Keratinocyte (primary cell): Measurements from ENCODE around the gene DEDD2. TPM values are rescaled to one million over a fixed set of nuclear protein-coding genes. Genes with fewer than 3 reads are reported as not detected.

Experiments
- DNase-seq: peaks from one replicate; pipeline ENCODE4 v3.0.0-alpha.2; 2011; ENCODE audit warnings: low read depth, missing footprints, low spot score
- FAIRE-seq: peaks from 2 replicates; lab custom pipeline; 2011; peaks lifted over from hg19 to GRCh38; lab: Jason Lieb, UNC
- H2AFZ ChIP-seq: 2 replicates; pipeline ENCODE4 v1.6.0; 2012; ENCODE audit warnings: low read length, control low read depth, inconsistent platforms; ENCODE audit not compliant: control insufficient read depth
- H3K27ac ChIP-seq: 2 replicates; pipeline ENCODE4 v1.5.1; 2011; ENCODE audit warnings: low read length; ENCODE audit not compliant: control insufficient read depth, insufficient read depth
- H3K27me3 ChIP-seq: 3 replicates; pipeline ENCODE4 v1.6.0; 2011; ENCODE audit warnings: low read length; ENCODE audit not compliant: control insufficient read depth, insufficient read depth; ENCODE audit errors: extremely low read depth
- H3K36me3 ChIP-seq, 2 experiments: 2 replicates in 1 of 2; 3 replicates in 1 of 2; pipeline ENCODE4 v1.5.1; 2011; ENCODE audit warnings: low read length in 2 of 2, mild to moderate bottlenecking in 1 of 2; ENCODE audit not compliant: control insufficient read depth in 2 of 2, insufficient read depth in 2 of 2; ENCODE audit errors: extremely low read depth in 1 of 2
- H3K4me1 ChIP-seq: 3 replicates; pipeline ENCODE4 v1.5.1; 2011; ENCODE audit warnings: low read length; ENCODE audit not compliant: control insufficient read depth, insufficient read depth; ENCODE audit errors: extremely low read depth
- H3K4me2 ChIP-seq: 3 replicates; pipeline ENCODE4 v1.6.0; 2011; ENCODE audit warnings: low read depth, low read length; ENCODE audit not compliant: control insufficient read depth, insufficient read depth; ENCODE audit errors: extremely low read depth
- H3K4me3 ChIP-seq, 3 experiments: fragments of 200-600 bp in 1 of 3; sonication (generic) in 1 of 3; 2 replicates in 2 of 3; 3 replicates in 1 of 3; pipeline ENCODE4 v1.5.1; 2011 to 2016; ENCODE audit warnings: low read length in 3 of 3, mild to moderate bottlenecking in 3 of 3, control low read depth in 2 of 3, inconsistent platforms in 1 of 3, low read depth in 1 of 3, mixed read lengths in 1 of 3, mixed run types in 1 of 3, moderate library complexity in 1 of 3; ENCODE audit not compliant: control insufficient read depth in 2 of 3, insufficient read depth in 2 of 3; ENCODE audit errors: extremely low read depth in 1 of 3
- H3K79me2 ChIP-seq: 2 replicates; pipeline ENCODE4 v1.6.0; 2012; ENCODE audit warnings: low read length; ENCODE audit not compliant: control insufficient read depth, insufficient read depth
- H3K9ac ChIP-seq: 3 replicates; pipeline ENCODE4 v1.6.0; 2011; ENCODE audit warnings: low read length; ENCODE audit not compliant: control insufficient read depth, insufficient read depth; ENCODE audit errors: extremely low read depth
- H3K9me1 ChIP-seq: 3 replicates; pipeline ENCODE4 v1.6.0; 2011; ENCODE audit warnings: low read length; ENCODE audit not compliant: control insufficient read depth, insufficient read depth; ENCODE audit errors: extremely low read depth
- H3K9me3 ChIP-seq: 2 replicates; pipeline ENCODE4 v1.5.1; 2012; ENCODE audit warnings: low read depth, low read length; ENCODE audit not compliant: control insufficient read depth
- H4K20me1 ChIP-seq: 3 replicates; pipeline ENCODE4 v1.6.0; 2011; ENCODE audit warnings: low read length; ENCODE audit not compliant: control insufficient read depth, insufficient read depth; ENCODE audit errors: extremely low read depth
- CTCF ChIP-seq, 3 experiments: IDR thresholded peaks in 1 of 3; conservative IDR thresholded peaks in 1 of 3; optimal IDR thresholded peaks in 1 of 3; 2 replicates in 2 of 3; 3 replicates in 1 of 3; pipeline versions ENCODE3 to v1.5.1; 2011; ENCODE audit warnings: low read length in 3 of 3, mild to moderate bottlenecking in 3 of 3, moderate library complexity in 2 of 3, control low read depth in 1 of 3, inconsistent platforms in 1 of 3; ENCODE audit not compliant: insufficient read depth in 2 of 3; ENCODE audit errors: extremely low read depth in 1 of 3
- EZH2 ChIP-seq: IDR thresholded peaks from one replicate; pipeline ENCODE4 v1.6.1; 2012; ENCODE audit warnings: inconsistent platforms, mild to moderate bottlenecking, low read length, moderate library complexity
- dilution Hi-C: fragments of 300-500 bp; cut with MboI; formaldehyde crosslinking; loops from one replicate; pipeline ENCODE4 v1.7.0; 2020; ENCODE audit warnings: low sequenced_read_pairs; ENCODE audit not compliant: extremely low pct_ligation_motif_present
- polyA plus RNA-seq, 5 experiments: library from polyadenylated mRNA; depleted of rRNA in 3 of 5; stranded (reverse) in 3 of 5; stranded (forward) in 1 of 5; unstranded in 1 of 5; fragments of >200 nt; gene quantifications; 1 replicate in 1 of 5; 2 replicates in 3 of 5; 3 replicates in 1 of 5; pipeline versions ENCODE4 v1.2.1 to v1.2.3, GENCODE V29; 2011 to 2012; ENCODE audit warnings: missing spikeins in 2 of 5, low read depth in 1 of 5, low replicate concordance in 1 of 5

Gene DEDD2
- polyA plus RNA-seq, 1 donor (not counting 4 experiments of a cell fraction or from before 2014, with no cell fraction given) = 20.8 TPM

- no peak for TF ChIP-seq CTCF (optimal IDR thresholded peaks at IDR 0.05 in 1 of 3, IDR thresholded peaks at IDR 0.05 in 1 of 3, conservative IDR thresholded peaks at IDR 0.05 in 1 of 3; ENCODE audit: extremely low read depth in 1 of 3, insufficient read depth in 2 of 3, low read length in 3 of 3)
- TF ChIP-seq EZH2 = no peak
These were observed 43.8 kb downstream of the DEDD2 start for GRCh38 chr19:42173695-42174094.

GRCh38 chr19:42172261-42172660 is 45.2 kb downstream of the DEDD2 start:
- Histone ChIP-seq H3K4me1 (peaks cover 11% of the 10 kb centered on the region), H3K27me3 (peaks cover 21% of the 10 kb centered on the region), H3K9me1 (no peaks in the 10 kb centered on the region), H3K9ac (no peak overlapping the region), H4K20me1 (no peaks in the 10 kb centered on the region), H3K4me3 (no peak overlapping the region), H3K79me2 (no peaks in the 10 kb centered on the region), H3K4me2 (no peak overlapping the region), H3K36me3 (no peaks in the 10 kb centered on the region), H2AFZ (no peak overlapping the region), H3K9me3 (no peaks in the 10 kb centered on the region), H3K27ac (no peak overlapping the region)
- TF ChIP-seq EZH2 (no peak), CTCF (optimal IDR thresholded peaks at IDR 0.05 in 1 of 3, IDR thresholded peaks at IDR 0.05 in 1 of 3, conservative IDR thresholded peaks at IDR 0.05 in 1 of 3; ENCODE audit: extremely low read depth in 1 of 3, insufficient read depth in 2 of 3, low read length in 3 of 3) (no peak)
- no peak for DNase-seq
- no peak for FAIRE-seq
- dilution Hi-C loops = no loop called here

More at GRCh38 chr19:42173695-42174094, 43.8 kb downstream of the DEDD2 start:
- Histone ChIP-seq H2AFZ (no peak overlapping the region), H3K9me3 (no peaks in the 10 kb centered on the region), H3K36me3 (no peaks in the 10 kb centered on the region), H3K79me2 (no peaks in the 10 kb centered on the region), H3K27ac (no peak overlapping the region), H3K4me3 (no peak overlapping the region), H3K9me1 (no peaks in the 10 kb centered on the region), H3K4me1 (peaks cover 11% of the 10 kb centered on the region), H3K27me3 (peaks cover 35% of the 10 kb centered on the region), H3K9ac (no peak overlapping the region), H4K20me1 (no peaks in the 10 kb centered on the region), H3K4me2 (no peak overlapping the region)
- FAIRE-seq (no peak), DNase-seq (no peak)
- dilution Hi-C loops = no loop called here
